Sigmoid colon (tissue), 7 donors: ENCODE data around the gene PDGFRB. TPM values are rescaled to one million over a fixed set of nuclear protein-coding genes. Genes with fewer than 3 reads are reported as not detected.

ENCODE experiments used
- DNase-seq: peaks from one replicate; pipeline ENCODE4 v3.0.0-alpha.2; 2019
- H3K27ac ChIP-seq, 4 donors: fragments of 200-600 bp; sonication (generic); one replicate each; pipeline ENCODE4 v1.5.1; 2016 to 2019; ENCODE audit warnings: mild to moderate bottlenecking in 1 of 4
- H3K27me3 ChIP-seq, 3 donors: fragments of 200-600 bp; sonication (generic); one replicate each; pipeline ENCODE4 v1.5.1; 2019; ENCODE audit warnings: mild to moderate bottlenecking in 1 of 3
- H3K36me3 ChIP-seq, 4 donors: fragments of 200-600 bp; sonication (generic); one replicate each; pipeline ENCODE4 v1.5.1; 2016 to 2019
- H3K4me1 ChIP-seq, 4 donors: fragments of 200-600 bp; sonication (generic); one replicate each; pipeline ENCODE4 v1.5.1; 2017 to 2019
- H3K4me3 ChIP-seq, 4 donors: fragments of 200-600 bp; sonication (generic); one replicate each; pipeline ENCODE4 v1.5.1; 2017 to 2019; ENCODE audit warnings: mild to moderate bottlenecking in 2 of 4, moderate library complexity in 1 of 4
- H3K9me3 ChIP-seq, 4 donors: fragments of 200-600 bp in 3 of 4; sonication (generic) in 3 of 4; one replicate each; pipeline versions ENCODE4 v1.5.1 to v1.6.1; 2013 to 2019
- CTCF ChIP-seq, 4 experiments: fragments of 450-650 bp in 3 of 4; fragments of 200-600 bp in 1 of 4; IDR thresholded peaks; one replicate each; pipeline ENCODE4 v1.5.1; 2016 to 2019; ENCODE audit warnings: antibody characterized with exemption in 4 of 4, mild to moderate bottlenecking in 3 of 4, moderate library complexity in 2 of 4
- EP300 ChIP-seq, 4 donors: sonication (generic); formaldehyde crosslinking; IDR thresholded peaks; one replicate each; pipeline ENCODE4 v1.6.1; 2017; ENCODE audit warnings: antibody characterized with exemption in 4 of 4
- POLR2A ChIP-seq, 2 donors: fragments of 450-650 bp; IDR thresholded peaks; one replicate each; pipeline ENCODE4 v1.6.1; 2016; ENCODE audit warnings: antibody characterized with exemption in 2 of 2, mild to moderate bottlenecking in 2 of 2, moderate library complexity in 2 of 2
- POLR2AphosphoS5 ChIP-seq, 4 donors: sonication (generic); formaldehyde crosslinking; IDR thresholded peaks; one replicate each; pipeline ENCODE4 v1.6.1; 2017; ENCODE audit warnings: antibody characterized with exemption in 4 of 4
- WGBS, 2 donors: extraction: QIAGEN DNeasy Blood & Tissue Kit; methylation state at CpG; one replicate each; pipeline ENCODE4 v1.1.7; 2013; 5-methylcytosine and 5-hydroxymethylcytosine counted together
- intact Hi-C: fragments of 100-400 bp; cut with DNase I; formaldehyde crosslinking; loops from one replicate; pipeline ENCODE4 v1.15.1; 2023
- polyA plus RNA-seq, 3 donors: library from polyadenylated mRNA; stranded (reverse); fragments of 200-250 nt; gene quantifications; one replicate each; pipeline ENCODE4 v1.2.3, GENCODE V29; 2013
- total RNA-seq, 4 donors: library from RNA; depleted of rRNA; stranded (reverse); fragments of >200 nt; gene quantifications; one replicate each; pipeline ENCODE4 v1.1.0, GENCODE V29; 2016
- donor health status: healthy with polysubstance abuse.
- donor health status: Bipolar disorder and iron deficiency.
- donor health status: healthy.

Gene PDGFRB
- total and polyA plus RNA-seq, 7 donors, result 3.9 to 104 (median 54.9) TPM

GRCh38 chr5:150073677-150074076 is 82.0 kb downstream of the PDGFRB start:
- Histone ChIP-seq H3K4me1 (no peaks in the 10 kb centered on the region), H3K36me3 (no peaks in the 10 kb centered on the region), H3K27me3 (no peaks in the 10 kb centered on the region), H3K9me3 (no peaks in the 10 kb centered on the region), H3K27ac (no peak overlapping the region), H3K4me3 (no peak overlapping the region)
- DNase-seq, result no peak
- no peak for TF ChIP-seq CTCF (IDR thresholded peaks at IDR 0.05)
- TF ChIP-seq POLR2A (IDR thresholded peaks at IDR 0.05), result no peak
- no peak for TF ChIP-seq EP300 (IDR thresholded peaks at IDR 0.05)
- no peak for TF ChIP-seq POLR2AphosphoS5 (IDR thresholded peaks at IDR 0.05)
- intact Hi-C loops, result no loop called here
- WGBS, 2 donors, result 71 to 88% methylated on average over 3 of the region's 3 CpGs

GRCh38 chr5:150073086-150073625 is 82.5 kb downstream of the PDGFRB start:
- Histone ChIP-seq H3K9me3 (no peaks in the 10 kb centered on the region), H3K4me1 (no peaks in the 10 kb centered on the region), H3K36me3 (no peaks in the 10 kb centered on the region), H3K4me3 (no peak overlapping the region), H3K27me3 (no peaks in the 10 kb centered on the region), H3K27ac (no peak overlapping the region)
- no peak for DNase-seq
- intact Hi-C loops, result no loop called here
- TF ChIP-seq POLR2A (IDR thresholded peaks at IDR 0.05), result no peak
- TF ChIP-seq POLR2AphosphoS5 (IDR thresholded peaks at IDR 0.05), result no peak
- TF ChIP-seq EP300 (IDR thresholded peaks at IDR 0.05), result no peak
- no peak for TF ChIP-seq CTCF (IDR thresholded peaks at IDR 0.05)
- WGBS, 2 donors, result 84 to 95% methylated on average over 5 of the region's 5 CpGs

- H3K4me1 ChIP-seq, result no peaks in the 10 kb centered on the region
- intact Hi-C loops, result no loop called here
- no peak for DNase-seq
- no peaks in the 10 kb centered on the region for H3K36me3 ChIP-seq
- H3K9me3 ChIP-seq, result no peaks in the 10 kb centered on the region
- no peaks in the 10 kb centered on the region for H3K27me3 ChIP-seq
- 93 to 95% methylated on average over 3 of the region's 3 CpGs for WGBS, 2 donors
- TF ChIP-seq POLR2A (IDR thresholded peaks at IDR 0.05), result no peak
- no peak for TF ChIP-seq POLR2AphosphoS5 (IDR thresholded peaks at IDR 0.05)
- no peak for TF ChIP-seq EP300 (IDR thresholded peaks at IDR 0.05)
- no peak for TF ChIP-seq CTCF (IDR thresholded peaks at IDR 0.05)
- no peak overlapping the region for H3K27ac ChIP-seq
- no peak overlapping the region for H3K4me3 ChIP-seq
Observed at GRCh38 chr5:150070821-150071220, 84.8 kb downstream of the PDGFRB start.

GRCh38 chr5:150069672-150070627 is 85.7 kb downstream of the PDGFRB start:
- TF ChIP-seq EP300 (IDR thresholded peaks at IDR 0.05) (no peak), POLR2AphosphoS5 (IDR thresholded peaks at IDR 0.05) (no peak), POLR2A (IDR thresholded peaks at IDR 0.05) (no peak), CTCF (IDR thresholded peaks at IDR 0.05) (no peak)
- Histone ChIP-seq H3K4me3 (no peak overlapping the region), H3K27me3 (no peaks in the 10 kb centered on the region), H3K4me1 (no peaks in the 10 kb centered on the region), H3K9me3 (no peaks in the 10 kb centered on the region), H3K27ac (no peak overlapping the region), H3K36me3 (no peaks in the 10 kb centered on the region)
- DNase-seq, result no peak
- intact Hi-C loops, result no loop called here
- WGBS, 2 donors, result 84 to 89% methylated on average over 25 of the region's 25 CpGs
